ENCODE results near the gene NCAPD3.

DNA sequence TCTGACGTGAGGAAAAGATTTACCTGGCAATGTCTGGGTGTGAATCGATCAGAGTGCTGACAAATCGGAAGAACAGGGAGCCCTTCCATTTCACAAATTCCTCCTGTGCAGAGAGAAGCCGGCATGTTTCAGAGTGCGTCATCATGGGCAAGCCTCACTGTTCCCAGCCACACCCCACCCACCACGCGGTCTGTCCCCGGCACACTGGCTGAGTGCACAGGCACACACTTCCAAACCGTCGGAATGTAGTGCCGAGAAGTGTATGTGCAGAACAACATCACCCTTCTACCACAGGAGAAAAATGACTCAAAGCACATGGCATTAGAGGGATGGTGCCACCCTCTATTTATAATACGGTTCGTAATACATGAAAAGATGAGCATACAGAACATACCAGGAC lies 47.5 kb downstream of the NCAPD3 start:
- TF ChIP-seq, protein P1, sequence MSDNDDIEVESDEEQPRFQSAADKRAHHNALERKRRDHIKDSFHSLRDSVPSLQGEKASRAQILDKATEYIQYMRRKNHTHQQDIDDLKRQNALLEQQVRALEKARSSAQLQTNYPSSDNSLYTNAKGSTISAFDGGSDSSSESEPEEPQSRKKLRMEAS (IDR thresholded peaks at IDR 0.05) = no peak
- TF ChIP-seq TEAD4 (IDR thresholded peaks at IDR 0.05) (no peak), NFIC (IDR thresholded peaks at IDR 0.05) (no peak), TCF12 (IDR thresholded peaks at IDR 0.05; ENCODE audit: low read depth) (no peak), YY1 (IDR thresholded peaks at IDR 0.05; ENCODE audit: low read depth) (no peak), CEBPB (IDR thresholded peaks at IDR 0.05) (no peak), CREB1 (IDR thresholded peaks at IDR 0.05; ENCODE audit: low read depth) (no peak), EP300 (IDR thresholded peaks at IDR 0.05; ENCODE audit: borderline replicate concordance) (no peak), TAF1 (IDR thresholded peaks at IDR 0.05; ENCODE audit: low read depth) (no peak), RAD21 (IDR thresholded peaks at IDR 0.05; ENCODE audit: low read depth) (no peak)
- TF ChIP-seq, protein P2, sequence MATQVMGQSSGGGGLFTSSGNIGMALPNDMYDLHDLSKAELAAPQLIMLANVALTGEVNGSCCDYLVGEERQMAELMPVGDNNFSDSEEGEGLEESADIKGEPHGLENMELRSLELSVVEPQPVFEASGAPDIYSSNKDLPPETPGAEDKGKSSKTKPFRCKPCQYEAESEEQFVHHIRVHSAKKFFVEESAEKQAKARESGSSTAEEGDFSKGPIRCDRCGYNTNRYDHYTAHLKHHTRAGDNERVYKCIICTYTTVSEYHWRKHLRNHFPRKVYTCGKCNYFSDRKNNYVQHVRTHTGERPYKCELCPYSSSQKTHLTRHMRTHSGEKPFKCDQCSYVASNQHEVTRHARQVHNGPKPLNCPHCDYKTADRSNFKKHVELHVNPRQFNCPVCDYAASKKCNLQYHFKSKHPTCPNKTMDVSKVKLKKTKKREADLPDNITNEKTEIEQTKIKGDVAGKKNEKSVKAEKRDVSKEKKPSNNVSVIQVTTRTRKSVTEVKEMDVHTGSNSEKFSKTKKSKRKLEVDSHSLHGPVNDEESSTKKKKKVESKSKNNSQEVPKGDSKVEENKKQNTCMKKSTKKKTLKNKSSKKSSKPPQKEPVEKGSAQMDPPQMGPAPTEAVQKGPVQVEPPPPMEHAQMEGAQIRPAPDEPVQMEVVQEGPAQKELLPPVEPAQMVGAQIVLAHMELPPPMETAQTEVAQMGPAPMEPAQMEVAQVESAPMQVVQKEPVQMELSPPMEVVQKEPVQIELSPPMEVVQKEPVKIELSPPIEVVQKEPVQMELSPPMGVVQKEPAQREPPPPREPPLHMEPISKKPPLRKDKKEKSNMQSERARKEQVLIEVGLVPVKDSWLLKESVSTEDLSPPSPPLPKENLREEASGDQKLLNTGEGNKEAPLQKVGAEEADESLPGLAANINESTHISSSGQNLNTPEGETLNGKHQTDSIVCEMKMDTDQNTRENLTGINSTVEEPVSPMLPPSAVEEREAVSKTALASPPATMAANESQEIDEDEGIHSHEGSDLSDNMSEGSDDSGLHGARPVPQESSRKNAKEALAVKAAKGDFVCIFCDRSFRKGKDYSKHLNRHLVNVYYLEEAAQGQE (IDR thresholded peaks at IDR 0.05; ENCODE audit: low read depth) = no peak
- TF ChIP-seq, protein P3, sequence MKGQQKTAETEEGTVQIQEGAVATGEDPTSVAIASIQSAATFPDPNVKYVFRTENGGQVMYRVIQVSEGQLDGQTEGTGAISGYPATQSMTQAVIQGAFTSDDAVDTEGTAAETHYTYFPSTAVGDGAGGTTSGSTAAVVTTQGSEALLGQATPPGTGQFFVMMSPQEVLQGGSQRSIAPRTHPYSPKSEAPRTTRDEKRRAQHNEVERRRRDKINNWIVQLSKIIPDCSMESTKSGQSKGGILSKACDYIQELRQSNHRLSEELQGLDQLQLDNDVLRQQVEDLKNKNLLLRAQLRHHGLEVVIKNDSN (IDR thresholded peaks at IDR 0.05) = no peak

Data from Ishikawa (cell line).